ENCODE measurements around the gene PCSK5.

PCSK5 gene

GRCh38 chr9:76373173-76373783 lies 482.8 kb downstream of the PCSK5 start:
- peak overlapping the region; percentile 86 for H2AK5ac ChIP-seq (ENCODE audit: low read length, severe bottlenecking)
- no peak overlapping the region for H3K9ac ChIP-seq (ENCODE audit: low read length)
- H3K4ac ChIP-seq (ENCODE audit: low read depth in 1 of 2, low read length in 2 of 2), result no peak overlapping the region
- no peak overlapping the region for H3K23ac ChIP-seq (ENCODE audit: low read length in 2 of 2)
- no peak overlapping the region for H2AFZ ChIP-seq (ENCODE audit: low read depth, low read length)
- no peak overlapping the region for H3K4me2 ChIP-seq (ENCODE audit: low read length, poor library complexity, severe bottlenecking)
- no peak overlapping the region for H2BK5ac ChIP-seq (ENCODE audit: low read depth, low read length, poor library complexity, severe bottlenecking)
- H3K14ac ChIP-seq (ENCODE audit: low read length in 2 of 2), result no peak overlapping the region
- H3K27me3 ChIP-seq (ENCODE audit: control insufficient read depth in 1 of 2, insufficient read depth in 1 of 2, low read length in 2 of 2), result no peaks in the 10 kb centered on the region
- H4K91ac ChIP-seq (ENCODE audit: low read length), result no peak overlapping the region
- DNase-seq, result peak; percentile 34
- peaks cover 11% of the 10 kb centered on the region for H3K4me1 ChIP-seq (ENCODE audit: control insufficient read depth, insufficient read depth, low read depth, low read length)
- H2BK120ac ChIP-seq (ENCODE audit: low read depth, low read length), result no peak overlapping the region
- H4K8ac ChIP-seq (ENCODE audit: low read length), result no peak overlapping the region
- 92% methylated on average over 3 of the region's 4 CpGs for WGBS
- H3K4me3 ChIP-seq (ENCODE audit: insufficient read depth in 1 of 2, low read depth in 1 of 2, low read length in 2 of 2), result no peak overlapping the region
- H3K27ac ChIP-seq (ENCODE audit: low read length, poor library complexity, severe bottlenecking), result no peak overlapping the region
- no peak overlapping the region for H3K18ac ChIP-seq (ENCODE audit: low read depth in 1 of 2, low read length in 2 of 2)
- no peaks in the 10 kb centered on the region for H3K79me1 ChIP-seq (replicated peaks; ENCODE audit: low read length, poor library complexity, severe bottlenecking)
- no peak overlapping the region for H2BK15ac ChIP-seq (ENCODE audit: low read depth, poor library complexity, severe bottlenecking)
- H3K36me3 ChIP-seq (ENCODE audit: control insufficient read depth in 1 of 2, insufficient read depth in 2 of 2, low read depth in 1 of 2, low read length in 2 of 2), result no peaks in the 10 kb centered on the region
- no peaks in the 10 kb centered on the region for H3K9me3 ChIP-seq (ENCODE audit: control insufficient read depth, low read length)
- H2BK12ac ChIP-seq (ENCODE audit: low read length in 2 of 2), result no peak overlapping the region

- Histone ChIP-seq H2BK5ac (ENCODE audit: low read depth, low read length, poor library complexity, severe bottlenecking) (no peak overlapping the region), H2AK5ac (ENCODE audit: low read length, severe bottlenecking) (peak overlapping the region; percentile 21), H3K9ac (ENCODE audit: low read length) (no peak overlapping the region), H2BK12ac (ENCODE audit: low read length in 2 of 2) (peak overlapping the region in 1 of 2 experiments; percentile 11), H3K4me2 (ENCODE audit: low read length, poor library complexity, severe bottlenecking) (no peak overlapping the region), H3K27ac (ENCODE audit: low read length, poor library complexity, severe bottlenecking) (no peak overlapping the region), H2AFZ (ENCODE audit: low read depth, low read length) (no peak overlapping the region), H3K23ac (ENCODE audit: low read length in 2 of 2) (no peak overlapping the region), H3K4me3 (ENCODE audit: insufficient read depth in 1 of 2, low read depth in 1 of 2, low read length in 2 of 2) (peak overlapping the region in 1 of 2 experiments; percentile 25), H2BK120ac (ENCODE audit: low read depth, low read length) (no peak overlapping the region), H3K9me3 (ENCODE audit: control insufficient read depth, low read length) (no peaks in the 10 kb centered on the region), H3K27me3 (ENCODE audit: control insufficient read depth in 1 of 2, insufficient read depth in 1 of 2, low read length in 2 of 2) (no peaks in the 10 kb centered on the region), H4K8ac (ENCODE audit: low read length) (no peak overlapping the region), H3K79me1 (replicated peaks; ENCODE audit: low read length, poor library complexity, severe bottlenecking) (no peaks in the 10 kb centered on the region), H3K4me1 (ENCODE audit: control insufficient read depth, insufficient read depth, low read depth, low read length) (peaks cover 9% of the 10 kb centered on the region), H3K36me3 (ENCODE audit: control insufficient read depth in 1 of 2, insufficient read depth in 2 of 2, low read depth in 1 of 2, low read length in 2 of 2) (no peaks in the 10 kb centered on the region), H3K14ac (ENCODE audit: low read length in 2 of 2) (no peak overlapping the region), H3K18ac (ENCODE audit: low read depth in 1 of 2, low read length in 2 of 2) (no peak overlapping the region), H3K4ac (ENCODE audit: low read depth in 1 of 2, low read length in 2 of 2) (no peak overlapping the region), H4K91ac (ENCODE audit: low read length) (no peak overlapping the region), H2BK15ac (ENCODE audit: low read depth, poor library complexity, severe bottlenecking) (no peak overlapping the region)
- no peak for DNase-seq
- 97% methylated on average over 5 of the region's 6 CpGs for WGBS
Measured at GRCh38 chr9:76373784-76374474, 483.5 kb downstream of the PCSK5 start.

GRCh38 chr9:76374783-76375559 lies 484.5 kb downstream of the PCSK5 start:
- no peak overlapping the region for H2BK12ac ChIP-seq (ENCODE audit: low read length in 2 of 2)
- no peak overlapping the region for H3K4ac ChIP-seq (ENCODE audit: low read depth in 1 of 2, low read length in 2 of 2)
- no peak overlapping the region for H2AFZ ChIP-seq (ENCODE audit: low read depth, low read length)
- H4K91ac ChIP-seq (ENCODE audit: low read length), result no peak overlapping the region
- no peaks in the 10 kb centered on the region for H3K9me3 ChIP-seq (ENCODE audit: control insufficient read depth, low read length)
- no peaks in the 10 kb centered on the region for H3K27me3 ChIP-seq (ENCODE audit: control insufficient read depth in 1 of 2, insufficient read depth in 1 of 2, low read length in 2 of 2)
- no peak overlapping the region for H3K4me2 ChIP-seq (ENCODE audit: low read length, poor library complexity, severe bottlenecking)
- no peak overlapping the region for H3K18ac ChIP-seq (ENCODE audit: low read depth in 1 of 2, low read length in 2 of 2)
- no peak overlapping the region for H2AK5ac ChIP-seq (ENCODE audit: low read length, severe bottlenecking)
- no peak overlapping the region for H2BK5ac ChIP-seq (ENCODE audit: low read depth, low read length, poor library complexity, severe bottlenecking)
- H4K8ac ChIP-seq (ENCODE audit: low read length), result no peak overlapping the region
- peaks cover 9% of the 10 kb centered on the region for H3K4me1 ChIP-seq (ENCODE audit: control insufficient read depth, insufficient read depth, low read depth, low read length)
- H3K79me1 ChIP-seq (replicated peaks; ENCODE audit: low read length, poor library complexity, severe bottlenecking), result no peaks in the 10 kb centered on the region
- no peak overlapping the region for H3K4me3 ChIP-seq (ENCODE audit: insufficient read depth in 1 of 2, low read depth in 1 of 2, low read length in 2 of 2)
- WGBS, result 79% methylated on average over 10 of the region's 10 CpGs
- H3K23ac ChIP-seq (ENCODE audit: low read length in 2 of 2), result no peak overlapping the region
- H2BK120ac ChIP-seq (ENCODE audit: low read depth, low read length), result no peak overlapping the region
- DNase-seq, result peak; percentile 92
- no peaks in the 10 kb centered on the region for H3K36me3 ChIP-seq (ENCODE audit: control insufficient read depth in 1 of 2, insufficient read depth in 2 of 2, low read depth in 1 of 2, low read length in 2 of 2)
- H2BK15ac ChIP-seq (ENCODE audit: low read depth, poor library complexity, severe bottlenecking), result no peak overlapping the region
- no peak overlapping the region for H3K14ac ChIP-seq (ENCODE audit: low read length in 2 of 2)
- H3K27ac ChIP-seq (ENCODE audit: low read length, poor library complexity, severe bottlenecking), result no peak overlapping the region
- H3K9ac ChIP-seq (ENCODE audit: low read length), result no peak overlapping the region

- Histone ChIP-seq H2AK5ac (ENCODE audit: low read length, severe bottlenecking) (no peak overlapping the region), H3K4me3 (ENCODE audit: insufficient read depth in 1 of 2, low read depth in 1 of 2, low read length in 2 of 2) (no peak overlapping the region), H2BK12ac (ENCODE audit: low read length in 2 of 2) (no peak overlapping the region), H3K14ac (ENCODE audit: low read length in 2 of 2) (no peak overlapping the region), H2BK15ac (ENCODE audit: low read depth, poor library complexity, severe bottlenecking) (no peak overlapping the region), H3K36me3 (ENCODE audit: control insufficient read depth in 1 of 2, insufficient read depth in 2 of 2, low read depth in 1 of 2, low read length in 2 of 2) (no peaks in the 10 kb centered on the region), H4K8ac (ENCODE audit: low read length) (no peak overlapping the region), H2BK5ac (ENCODE audit: low read depth, low read length, poor library complexity, severe bottlenecking) (no peak overlapping the region), H3K9ac (ENCODE audit: low read length) (no peak overlapping the region), H3K4me2 (ENCODE audit: low read length, poor library complexity, severe bottlenecking) (no peak overlapping the region), H3K79me1 (replicated peaks; ENCODE audit: low read length, poor library complexity, severe bottlenecking) (no peaks in the 10 kb centered on the region), H2AFZ (ENCODE audit: low read depth, low read length) (no peak overlapping the region), H2BK120ac (ENCODE audit: low read depth, low read length) (no peak overlapping the region), H3K4ac (ENCODE audit: low read depth in 1 of 2, low read length in 2 of 2) (no peak overlapping the region), H3K27ac (ENCODE audit: low read length, poor library complexity, severe bottlenecking) (no peak overlapping the region), H3K27me3 (ENCODE audit: control insufficient read depth in 1 of 2, insufficient read depth in 1 of 2, low read length in 2 of 2) (no peaks in the 10 kb centered on the region), H3K9me3 (ENCODE audit: control insufficient read depth, low read length) (no peaks in the 10 kb centered on the region), H3K18ac (ENCODE audit: low read depth in 1 of 2, low read length in 2 of 2) (no peak overlapping the region), H3K4me1 (ENCODE audit: control insufficient read depth, insufficient read depth, low read depth, low read length) (peaks cover 8% of the 10 kb centered on the region), H3K23ac (ENCODE audit: low read length in 2 of 2) (no peak overlapping the region), H4K91ac (ENCODE audit: low read length) (no peak overlapping the region)
- DNase-seq, result no peak
Measured at GRCh38 chr9:76377791-76378190, 487.3 kb downstream of the PCSK5 start.
